ENCODE data around the gene PRAC2.

The PRAC2 gene

GRCh38 chr17:48720266-48721008, 2.5 kb upstream of the PRAC2 start:
- DNase-seq (ENCODE audit: low read depth in 3 of 3) = no peak

GRCh38 chr17:48721009-48721402, 2.0 kb upstream of the PRAC2 start:
- DNase-seq (ENCODE audit: low read depth in 3 of 3) = no peak

- no peak for DNase-seq (ENCODE audit: low read depth in 3 of 3)
Observed at GRCh38 chr17:48722201-48722907, 631 bp upstream of the PRAC2 start, which contains the start of gene PRAC1. PRAC1 (minus strand) TSS chr17:48722518; CDS start chr17:48722392, 126 bp downstream.

GRCh38 chr17:48723423-48724250, 652 bp downstream of the PRAC2 start:
- no peak for DNase-seq (ENCODE audit: low read depth in 3 of 3)

- peak; percentile 51 to 61 (median 59) for DNase-seq (ENCODE audit: low read depth in 3 of 3)
Observed at GRCh38 chr17:48724251-48725003, 1.4 kb downstream of the PRAC2 start.

GRCh38 chr17:48725004-48725287, 2.0 kb downstream of the PRAC2 start:
- DNase-seq (ENCODE audit: low read depth in 3 of 3) = no peak

GRCh38 chr17:48725288-48726064, 2.5 kb downstream of the PRAC2 start:
- no peak for DNase-seq (ENCODE audit: low read depth in 3 of 3)

GRCh38 chr17:48726114-48726915, 3.3 kb downstream of the PRAC2 start:
- no peak for DNase-seq (ENCODE audit: low read depth in 3 of 3)

GRCh38 chr17:48726916-48727286, 3.9 kb downstream of the PRAC2 start:
- no peak for DNase-seq (ENCODE audit: low read depth in 3 of 3)

- no peak for DNase-seq (ENCODE audit: low read depth in 3 of 3)
Observed at GRCh38 chr17:48727415-48728175, 4.6 kb downstream of the PRAC2 start.

GRCh38 chr17:48728232-48729231, 5.5 kb downstream of the PRAC2 start, which contains the start of gene HOXB13:
HOXB13 (minus strand) TSS chr17:48728750; CDS start chr17:48728593, 157 bp downstream.
- DNase-seq (ENCODE audit: low read depth in 3 of 3) = no peak

GRCh38 chr17:48729335-48730239, 6.6 kb downstream of the PRAC2 start:
- DNase-seq (ENCODE audit: low read depth in 3 of 3) = no peak

- DNase-seq (ENCODE audit: low read depth in 3 of 3) = no peak
Observed at GRCh38 chr17:48730240-48730550, 7.2 kb downstream of the PRAC2 start.

GRCh38 chr17:48731355-48731754, 8.4 kb downstream of the PRAC2 start:
- DNase-seq (ENCODE audit: low read depth in 3 of 3) = no peak

GRCh38 chr17:48732688-48733629, 10.0 kb downstream of the PRAC2 start:
- no peak for DNase-seq (ENCODE audit: low read depth in 3 of 3)

Data from stimulated activated CD4-positive, alpha-beta T cell treated with anti-CD3 and anti-CD28 coated beads, TNF-alpha, amount 100 ng/mL, for 4 hours (primary cell).